PC-9 (cell line): ENCODE data around the gene BIK.

ENCODE experiments used
- EZH2 ChIP-seq: fragments of 200-600 bp; sonication (generic); IDR thresholded peaks from 2 replicates; pipeline ENCODE4 v1.8.0; 2017; ENCODE audit warnings: antibody characterized with exemption, low read depth
- TF ChIP-seq, protein P1 (sequence below): fragments of 200-600 bp; sonication (generic); conservative IDR thresholded peaks from 2 replicates; pipeline ENCODE4 v1.6.1; 2017; ENCODE audit warnings: mixed run types, antibody characterized with exemption, mild to moderate bottlenecking, moderate library complexity

DNA sequence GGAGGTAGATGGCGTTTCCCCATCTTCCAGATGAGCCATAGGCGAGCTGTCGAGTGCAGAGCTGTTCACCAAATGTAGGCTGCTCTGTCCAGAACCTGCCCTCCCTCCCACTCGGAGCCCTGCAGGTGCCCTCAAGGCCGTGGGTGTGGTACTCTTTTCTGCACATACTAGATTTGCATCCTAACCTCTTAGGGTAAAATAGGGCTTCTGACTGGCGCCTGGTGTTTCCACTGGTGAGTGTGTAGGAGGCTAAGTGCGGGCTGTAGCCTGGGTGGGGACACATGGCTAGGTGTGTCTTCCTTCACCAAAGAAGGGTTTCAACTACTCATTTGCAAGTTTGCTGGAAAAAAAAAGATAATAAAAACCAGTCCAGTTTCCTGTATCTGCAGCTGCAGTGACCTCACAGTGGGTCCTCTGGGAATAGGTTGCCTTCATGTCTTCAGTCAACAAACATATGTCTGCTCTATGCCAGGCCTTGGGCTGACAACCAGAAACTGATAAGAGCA is 8.5 kb downstream of the BIK start:
- TF ChIP-seq, protein P1, sequence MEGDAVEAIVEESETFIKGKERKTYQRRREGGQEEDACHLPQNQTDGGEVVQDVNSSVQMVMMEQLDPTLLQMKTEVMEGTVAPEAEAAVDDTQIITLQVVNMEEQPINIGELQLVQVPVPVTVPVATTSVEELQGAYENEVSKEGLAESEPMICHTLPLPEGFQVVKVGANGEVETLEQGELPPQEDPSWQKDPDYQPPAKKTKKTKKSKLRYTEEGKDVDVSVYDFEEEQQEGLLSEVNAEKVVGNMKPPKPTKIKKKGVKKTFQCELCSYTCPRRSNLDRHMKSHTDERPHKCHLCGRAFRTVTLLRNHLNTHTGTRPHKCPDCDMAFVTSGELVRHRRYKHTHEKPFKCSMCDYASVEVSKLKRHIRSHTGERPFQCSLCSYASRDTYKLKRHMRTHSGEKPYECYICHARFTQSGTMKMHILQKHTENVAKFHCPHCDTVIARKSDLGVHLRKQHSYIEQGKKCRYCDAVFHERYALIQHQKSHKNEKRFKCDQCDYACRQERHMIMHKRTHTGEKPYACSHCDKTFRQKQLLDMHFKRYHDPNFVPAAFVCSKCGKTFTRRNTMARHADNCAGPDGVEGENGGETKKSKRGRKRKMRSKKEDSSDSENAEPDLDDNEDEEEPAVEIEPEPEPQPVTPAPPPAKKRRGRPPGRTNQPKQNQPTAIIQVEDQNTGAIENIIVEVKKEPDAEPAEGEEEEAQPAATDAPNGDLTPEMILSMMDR, result no peak
- no peak for TF ChIP-seq EZH2
